ENCODE measurements around the gene EYA2. TPM values are rescaled to one million over a fixed set of nuclear protein-coding genes. Genes with fewer than 3 reads are reported as not detected.

Gene EYA2
- total RNA-seq, 1 donor from 2014 or later, result 1.8 TPM

GRCh38 chr20:46928580-46929132, 34.0 kb downstream of the EYA2 start:
- Mint-ChIP-seq H3K27ac (no peak overlapping the region), H3K4me3 (no peak overlapping the region), H3K27me3 (ENCODE audit: insufficient read depth, low read depth) (peaks cover 5% of the 10 kb centered on the region), H3K9me3 (no peaks in the 10 kb centered on the region), H3K36me3 (no peaks in the 10 kb centered on the region), H3K4me1 (no peaks in the 10 kb centered on the region)
- Histone ChIP-seq H3K27ac (peak overlapping the region; percentile 53), H3K4me2 (peak overlapping the region; percentile 48), H3K9ac (no peak overlapping the region), H2AFZ (replicated peaks) (peak overlapping the region; percentile 95), H3K79me2 (ENCODE audit: low read depth) (no peaks in the 10 kb centered on the region), H4K20me1 (ENCODE audit: low read depth) (no peaks in the 10 kb centered on the region), H3K36me3 (no peaks in the 10 kb centered on the region), H3K27me3 (no peaks in the 10 kb centered on the region), H3K4me3 (no peak overlapping the region), H3K4me1 (peaks cover 10% of the 10 kb centered on the region), H3F3A (ENCODE audit: low read depth) (no peaks in the 10 kb centered on the region), H3K9me3 (ENCODE audit: low read depth) (no peaks in the 10 kb centered on the region)
- no peak for TF ChIP-seq EZH2phosphoT487 (IDR thresholded peaks at IDR 0.05)
- TF ChIP-seq CTCF (IDR thresholded peaks at IDR 0.05), result no peak
- TF ChIP-seq EZH2 (IDR thresholded peaks at IDR 0.05), result no peak
- peak; percentile 23 for DNase-seq (ENCODE audit: low spot score)

GRCh38 chr20:46929902-46930301, 35.3 kb downstream of the EYA2 start:
- no peak overlapping the region for H3K9ac ChIP-seq
- Mint-ChIP-seq H3K36me3 (no peaks in the 10 kb centered on the region), H3K4me3 (no peak overlapping the region), H3K9me3 (no peaks in the 10 kb centered on the region), H3K27me3 (ENCODE audit: insufficient read depth, low read depth) (peaks cover 8% of the 10 kb centered on the region), H3K27ac (no peak overlapping the region), H3K4me1 (no peaks in the 10 kb centered on the region)
- H3K79me2 ChIP-seq (ENCODE audit: low read depth), result no peaks in the 10 kb centered on the region
- no peak overlapping the region for H3K4me3 ChIP-seq
- DNase-seq (ENCODE audit: low spot score), result no peak
- no peak overlapping the region for H3K4me2 ChIP-seq
- H3K27ac ChIP-seq, result no peak overlapping the region
- H4K20me1 ChIP-seq (ENCODE audit: low read depth), result no peaks in the 10 kb centered on the region
- no peaks in the 10 kb centered on the region for H3F3A ChIP-seq (ENCODE audit: low read depth)
- no peaks in the 10 kb centered on the region for H3K36me3 ChIP-seq
- peaks cover 10% of the 10 kb centered on the region for H3K4me1 ChIP-seq
- no peak overlapping the region for H2AFZ ChIP-seq (replicated peaks)
- TF ChIP-seq EZH2 (IDR thresholded peaks at IDR 0.05), result no peak
- TF ChIP-seq CTCF (IDR thresholded peaks at IDR 0.05), result no peak
- TF ChIP-seq EZH2phosphoT487 (IDR thresholded peaks at IDR 0.05), result no peak
- H3K27me3 ChIP-seq, result no peaks in the 10 kb centered on the region
- H3K9me3 ChIP-seq (ENCODE audit: low read depth), result no peaks in the 10 kb centered on the region

- Histone ChIP-seq H3K4me2 (no peak overlapping the region), H2AFZ (replicated peaks) (no peak overlapping the region), H3K4me3 (no peak overlapping the region), H3K27ac (no peak overlapping the region), H3K36me3 (no peaks in the 10 kb centered on the region), H3F3A (ENCODE audit: low read depth) (no peaks in the 10 kb centered on the region), H3K79me2 (ENCODE audit: low read depth) (no peaks in the 10 kb centered on the region), H3K9ac (no peak overlapping the region), H3K4me1 (peaks cover 10% of the 10 kb centered on the region), H3K9me3 (ENCODE audit: low read depth) (no peaks in the 10 kb centered on the region), H4K20me1 (ENCODE audit: low read depth) (no peaks in the 10 kb centered on the region), H3K27me3 (no peaks in the 10 kb centered on the region)
- no peak overlapping the region for H3K27ac Mint-ChIP-seq
- no peaks in the 10 kb centered on the region for H3K4me1 Mint-ChIP-seq
- no peaks in the 10 kb centered on the region for H3K9me3 Mint-ChIP-seq
- no peaks in the 10 kb centered on the region for H3K36me3 Mint-ChIP-seq
- H3K27me3 Mint-ChIP-seq (ENCODE audit: insufficient read depth, low read depth), result peaks cover 11% of the 10 kb centered on the region
- DNase-seq (ENCODE audit: low spot score), result no peak
- TF ChIP-seq CTCF (IDR thresholded peaks at IDR 0.05), result no peak
- TF ChIP-seq EZH2phosphoT487 (IDR thresholded peaks at IDR 0.05), result no peak
- TF ChIP-seq EZH2 (IDR thresholded peaks at IDR 0.05), result no peak
- no peak overlapping the region for H3K4me3 Mint-ChIP-seq
Observed at GRCh38 chr20:46930640-46931339, 36.1 kb downstream of the EYA2 start.
